GM21390 (cell line): ENCODE data around the gene DOCK9.
"Not testable (repeated sequence)": the region's sequence is repeated elsewhere in the genome, so short reads cannot be mapped to it uniquely, and the experiment has no call there.

Experiments
- ATAC-seq: cut with Tn5 transposase; IDR thresholded peaks from one replicate; pipeline ENCODE4 v1.9.1; 2021; ENCODE audit not compliant: unreplicated experiment

Gene DOCK9

GRCh38 chr13:98918771-98919170 is 59.1 kb downstream of the DOCK9 start:
- no peak for ATAC-seq

GRCh38 chr13:98917116-98917515 is 60.7 kb downstream of the DOCK9 start:
- ATAC-seq: no peak

- ATAC-seq: no peak
Observed at GRCh38 chr13:98916403-98916802, 61.5 kb downstream of the DOCK9 start.

GRCh38 chr13:98915981-98916380 is 61.9 kb downstream of the DOCK9 start:
- no peak for ATAC-seq

- ATAC-seq: no peak
Observed at GRCh38 chr13:98915563-98915962, 62.3 kb downstream of the DOCK9 start.

GRCh38 chr13:98913741-98914140 is 64.1 kb downstream of the DOCK9 start:
- no peak for ATAC-seq

- no peak for ATAC-seq
Observed at GRCh38 chr13:98912846-98913245, 65.0 kb downstream of the DOCK9 start.

GRCh38 chr13:98910501-98910951 is 67.3 kb downstream of the DOCK9 start:
- no peak for ATAC-seq

- no peak for ATAC-seq
Observed at GRCh38 chr13:98909016-98909415, 68.8 kb downstream of the DOCK9 start.

- no peak for ATAC-seq
Observed at GRCh38 chr13:98906746-98907502, 70.9 kb downstream of the DOCK9 start.

GRCh38 chr13:98905199-98905598 is 72.7 kb downstream of the DOCK9 start:
- no peak for ATAC-seq

GRCh38 chr13:98900442-98900841 is 77.4 kb downstream of the DOCK9 start:
- ATAC-seq: no peak

- no peak for ATAC-seq
Observed at GRCh38 chr13:98897706-98898105, 80.2 kb downstream of the DOCK9 start.

GRCh38 chr13:98896868-98897144 is 81.1 kb downstream of the DOCK9 start:
- ATAC-seq: no peak

- no peak for ATAC-seq
Observed at GRCh38 chr13:98896083-98896867, 81.6 kb downstream of the DOCK9 start.

GRCh38 chr13:98894814-98895213 is 83.0 kb downstream of the DOCK9 start:
- ATAC-seq: not testable (repeated sequence)

- ATAC-seq: no peak
Observed at GRCh38 chr13:98893371-98893770, 84.5 kb downstream of the DOCK9 start.

GRCh38 chr13:98892821-98893220 is 85.0 kb downstream of the DOCK9 start:
- ATAC-seq: no peak

GRCh38 chr13:98892077-98892476 is 85.8 kb downstream of the DOCK9 start:
- ATAC-seq: no peak

GRCh38 chr13:98890925-98891324 is 86.9 kb downstream of the DOCK9 start:
- ATAC-seq: no peak

GRCh38 chr13:98890186-98890585 is 87.7 kb downstream of the DOCK9 start:
- ATAC-seq: no peak

GRCh38 chr13:98889419-98890085 is 88.3 kb downstream of the DOCK9 start:
- ATAC-seq: no peak
